ENCODE results near the gene DST. TPM values are rescaled to one million over a fixed set of nuclear protein-coding genes. Genes with fewer than 3 reads are reported as not detected.

The DST gene
- polyA plus RNA-seq, 3 donors: 1.1 to 7.4 (median 3.2) TPM

DNA sequence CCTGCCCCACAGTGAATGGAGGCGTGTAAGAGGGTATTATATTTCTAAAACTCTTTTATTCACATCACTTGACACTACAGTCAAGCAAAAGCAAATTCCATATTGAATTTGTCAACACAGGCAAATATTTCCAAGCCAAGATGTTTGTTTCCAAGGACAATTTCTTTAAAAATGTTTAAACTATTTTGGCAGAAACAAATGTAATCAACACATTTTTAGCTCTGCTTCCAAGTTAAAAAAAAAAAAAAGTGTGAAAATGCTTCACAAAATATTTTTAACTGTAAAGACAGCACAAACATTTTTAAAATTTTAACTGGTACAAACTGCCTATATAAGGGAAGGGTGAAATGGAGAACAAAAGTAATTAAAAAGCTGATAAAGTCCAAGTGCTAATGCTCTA is 44.9 kb upstream of the DST start:
- Histone ChIP-seq H3K27ac (ENCODE audit: low read depth in 1 of 2, low read length in 2 of 2) (no peak overlapping the region), H3K9ac (ENCODE audit: insufficient read depth, low read length, poor library complexity, severe bottlenecking) (no peak overlapping the region), H3K4me3 (replicated peaks in 1 of 3; ENCODE audit: low read depth in 2 of 3, low read length in 3 of 3) (no peak overlapping the region), H3K36me3 (replicated peaks in 1 of 2; ENCODE audit: control insufficient read depth in 1 of 2, insufficient read depth in 2 of 2, low read length in 2 of 2) (no peaks in the 10 kb centered on the region), H2AFZ (ENCODE audit: insufficient read depth, low read depth, low read length, poor library complexity, severe bottlenecking) (no peak overlapping the region), H3K4me2 (replicated peaks; ENCODE audit: extremely low read depth, low read length, poor library complexity, severe bottlenecking) (no peak overlapping the region), H3K79me2 (ENCODE audit: insufficient read depth, low read length) (no peaks in the 10 kb centered on the region), H3K27me3 (ENCODE audit: control insufficient read depth in 2 of 2, insufficient read depth in 2 of 2, low read length in 2 of 2) (no peaks in the 10 kb centered on the region), H4K20me1 (ENCODE audit: insufficient read depth, low read length) (no peaks in the 10 kb centered on the region), H3K4me1 (ENCODE audit: control insufficient read depth in 1 of 2, insufficient read depth in 2 of 2, low read length in 2 of 2) (peaks cover 8 to 9% of the 10 kb centered on the region in 2 donors), H3K9me3 (replicated peaks in 1 of 2; ENCODE audit: control insufficient read depth in 1 of 2, insufficient read depth in 1 of 2, low read length in 2 of 2) (no peaks in the 10 kb centered on the region)
- TF ChIP-seq, protein P1, sequence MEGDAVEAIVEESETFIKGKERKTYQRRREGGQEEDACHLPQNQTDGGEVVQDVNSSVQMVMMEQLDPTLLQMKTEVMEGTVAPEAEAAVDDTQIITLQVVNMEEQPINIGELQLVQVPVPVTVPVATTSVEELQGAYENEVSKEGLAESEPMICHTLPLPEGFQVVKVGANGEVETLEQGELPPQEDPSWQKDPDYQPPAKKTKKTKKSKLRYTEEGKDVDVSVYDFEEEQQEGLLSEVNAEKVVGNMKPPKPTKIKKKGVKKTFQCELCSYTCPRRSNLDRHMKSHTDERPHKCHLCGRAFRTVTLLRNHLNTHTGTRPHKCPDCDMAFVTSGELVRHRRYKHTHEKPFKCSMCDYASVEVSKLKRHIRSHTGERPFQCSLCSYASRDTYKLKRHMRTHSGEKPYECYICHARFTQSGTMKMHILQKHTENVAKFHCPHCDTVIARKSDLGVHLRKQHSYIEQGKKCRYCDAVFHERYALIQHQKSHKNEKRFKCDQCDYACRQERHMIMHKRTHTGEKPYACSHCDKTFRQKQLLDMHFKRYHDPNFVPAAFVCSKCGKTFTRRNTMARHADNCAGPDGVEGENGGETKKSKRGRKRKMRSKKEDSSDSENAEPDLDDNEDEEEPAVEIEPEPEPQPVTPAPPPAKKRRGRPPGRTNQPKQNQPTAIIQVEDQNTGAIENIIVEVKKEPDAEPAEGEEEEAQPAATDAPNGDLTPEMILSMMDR (IDR thresholded peaks at IDR 0.05): no peak
- H3K27me3 Mint-ChIP-seq (ENCODE audit: low read depth in 3 of 3): no peaks in the 10 kb centered on the region
- intact Hi-C loops (cut with micrococcal nuclease): no loop called here
- no peaks in the 10 kb centered on the region for H3K9me3 Mint-ChIP-seq
- H3K27ac Mint-ChIP-seq: no peak overlapping the region
- no peak for DNase-seq
- peaks cover 17% of the 10 kb centered on the region for H3K4me1 Mint-ChIP-seq
- WGBS (ENCODE audit: insufficient coverage): no CpG with 5 or more reads among the region's 1 CpG
- no peak overlapping the region for H3K4me3 Mint-ChIP-seq
- H3K36me3 Mint-ChIP-seq: no peaks in the 10 kb centered on the region

- Histone ChIP-seq H4K20me1 (ENCODE audit: insufficient read depth, low read length) (no peaks in the 10 kb centered on the region), H2AFZ (ENCODE audit: insufficient read depth, low read depth, low read length, poor library complexity, severe bottlenecking) (no peak overlapping the region), H3K4me1 (ENCODE audit: control insufficient read depth in 1 of 2, insufficient read depth in 2 of 2, low read length in 2 of 2) (peaks cover 0 to 4% of the 10 kb centered on the region in 2 donors), H3K4me2 (replicated peaks; ENCODE audit: extremely low read depth, low read length, poor library complexity, severe bottlenecking) (no peak overlapping the region), H3K9ac (ENCODE audit: insufficient read depth, low read length, poor library complexity, severe bottlenecking) (no peak overlapping the region), H3K27ac (ENCODE audit: low read depth in 1 of 2, low read length in 2 of 2) (no peak overlapping the region), H3K79me2 (ENCODE audit: insufficient read depth, low read length) (no peaks in the 10 kb centered on the region), H3K4me3 (replicated peaks in 1 of 3; ENCODE audit: low read depth in 2 of 3, low read length in 3 of 3) (no peak overlapping the region), H3K27me3 (ENCODE audit: control insufficient read depth in 2 of 2, insufficient read depth in 2 of 2, low read length in 2 of 2) (no peaks in the 10 kb centered on the region), H3K9me3 (replicated peaks in 1 of 2; ENCODE audit: control insufficient read depth in 1 of 2, insufficient read depth in 1 of 2, low read length in 2 of 2) (no peaks in the 10 kb centered on the region), H3K36me3 (replicated peaks in 1 of 2; ENCODE audit: control insufficient read depth in 1 of 2, insufficient read depth in 2 of 2, low read length in 2 of 2) (no peaks in the 10 kb centered on the region)
- Mint-ChIP-seq H3K27ac (peak overlapping the region in 1 of 7 donors; percentile 64), H3K36me3 (no peaks in the 10 kb centered on the region), H3K4me1 (peaks cover 8% of the 10 kb centered on the region), H3K27me3 (ENCODE audit: low read depth in 3 of 3) (no peaks in the 10 kb centered on the region), H3K4me3 (no peak overlapping the region), H3K9me3 (no peaks in the 10 kb centered on the region)
- WGBS (ENCODE audit: insufficient coverage): no CpG with 5 or more reads among the region's 2 CpGs
- TF ChIP-seq, protein P1 (IDR thresholded peaks at IDR 0.05): no peak
- DNase-seq: no peak
- intact Hi-C loops (cut with micrococcal nuclease): no loop called here
These were observed 43.7 kb upstream of the DST start for GRCh38 chr6:56686429-56686828.

Data from CD14-positive monocyte (primary cell).